PFSK-1 (cell line): ENCODE data around the gene TP53.

Source experiments
- FOXP2 ChIP-seq: optimal IDR thresholded peaks from 2 replicates; pipeline ENCODE3; 2011; ENCODE audit warnings: borderline replicate concordance, control low read depth, inconsistent platforms; ENCODE audit not compliant: insufficient read depth; ENCODE audit errors: extremely low read length, extremely low read depth
- POLR2AphosphoS5 ChIP-seq: IDR thresholded peaks from 2 replicates; pipeline ENCODE4 v1.6.1; 2012; ENCODE audit warnings: low read depth, mild to moderate bottlenecking, control low read depth, low read length, moderate library complexity
- REST ChIP-seq, 2 experiments: IDR thresholded peaks; 2 replicates each; pipeline versions ENCODE4 v1.6.1 to v1.8.0; 2011 to 2012; ENCODE audit warnings: low read depth in 2 of 2, low read length in 2 of 2, control low read depth in 1 of 2, inconsistent platforms in 1 of 2, mild to moderate bottlenecking in 1 of 2, moderate library complexity in 1 of 2; ENCODE audit not compliant: insufficient read depth in 1 of 2
- SIN3A ChIP-seq: IDR thresholded peaks from 2 replicates; pipeline ENCODE4 v1.6.1; 2012; ENCODE audit warnings: mild to moderate bottlenecking, low read length, moderate library complexity, borderline replicate concordance; ENCODE audit not compliant: insufficient read depth
- TAF1 ChIP-seq: IDR thresholded peaks from 2 replicates; pipeline ENCODE4 v1.6.1; 2012; ENCODE audit warnings: low read length, control low read depth, borderline replicate concordance; ENCODE audit not compliant: insufficient read depth

Gene TP53

GRCh38 chr17:7700510-7700909, 13.2 kb upstream of the TP53 start:
- TF ChIP-seq REST (IDR thresholded peaks at IDR 0.05; ENCODE audit: insufficient read depth in 1 of 2, low read depth in 2 of 2, low read length in 2 of 2), result no peak
- no peak for TF ChIP-seq SIN3A
- TF ChIP-seq TAF1, result no peak
- TF ChIP-seq FOXP2, result no peak
- no peak for TF ChIP-seq POLR2AphosphoS5

- TF ChIP-seq TAF1 (no peak), REST (IDR thresholded peaks at IDR 0.05; ENCODE audit: insufficient read depth in 1 of 2, low read depth in 2 of 2, low read length in 2 of 2) (no peak), SIN3A (no peak), POLR2AphosphoS5 (no peak), FOXP2 (no peak)
Measured at GRCh38 chr17:7697828-7698588, 10.7 kb upstream of the TP53 start.

- TF ChIP-seq REST (IDR thresholded peaks at IDR 0.05; ENCODE audit: insufficient read depth in 1 of 2, low read depth in 2 of 2, low read length in 2 of 2), result no peak
Measured at GRCh38 chr17:7695586-7695985, 8.3 kb upstream of the TP53 start.

GRCh38 chr17:7688808-7689316, 1.6 kb upstream of the TP53 start:
- TF ChIP-seq SIN3A (no peak), POLR2AphosphoS5 (no peak), TAF1 (no peak), FOXP2 (no peak), REST (IDR thresholded peaks at IDR 0.05; ENCODE audit: insufficient read depth in 1 of 2, low read depth in 2 of 2, low read length in 2 of 2) (no peak)
